Measurements from ENCODE around the gene ERAP2. TPM values are rescaled to one million over a fixed set of nuclear protein-coding genes. Genes with fewer than 3 reads are reported as not detected.

Gene ERAP2
- total RNA-seq, 3 donors from 2014 or later, result 16.1 to 44.8 (median 19.5) TPM

DNA sequence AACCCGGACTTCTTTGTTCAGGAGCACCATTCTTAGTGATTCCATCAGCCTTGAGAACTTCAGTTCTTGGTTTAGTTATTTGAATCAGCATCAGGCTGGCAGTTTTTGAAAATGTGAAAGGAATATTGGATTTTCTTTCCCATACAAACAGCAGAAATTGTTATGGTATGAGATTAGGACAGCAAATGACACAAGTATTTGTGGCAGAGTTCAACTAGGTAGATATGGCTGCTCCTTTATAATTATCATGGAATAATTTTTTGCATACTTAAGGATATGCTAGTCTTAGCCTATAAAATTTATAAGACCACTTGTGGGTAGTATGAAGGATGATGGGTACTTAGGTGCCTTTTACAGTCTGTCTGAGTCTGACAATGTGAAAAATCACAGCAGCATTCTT is 25.5 kb downstream of the ERAP2 start:
- no peak for DNase-seq
- no peak overlapping the region for H3K4me3 ChIP-seq
- H3K4me1 ChIP-seq (ENCODE audit: low read depth), result no peaks in the 10 kb centered on the region
- H3K9me3 ChIP-seq, result no peaks in the 10 kb centered on the region
- no peaks in the 10 kb centered on the region for H3K36me3 ChIP-seq (ENCODE audit: low read depth)
- TF ChIP-seq, protein P1, sequence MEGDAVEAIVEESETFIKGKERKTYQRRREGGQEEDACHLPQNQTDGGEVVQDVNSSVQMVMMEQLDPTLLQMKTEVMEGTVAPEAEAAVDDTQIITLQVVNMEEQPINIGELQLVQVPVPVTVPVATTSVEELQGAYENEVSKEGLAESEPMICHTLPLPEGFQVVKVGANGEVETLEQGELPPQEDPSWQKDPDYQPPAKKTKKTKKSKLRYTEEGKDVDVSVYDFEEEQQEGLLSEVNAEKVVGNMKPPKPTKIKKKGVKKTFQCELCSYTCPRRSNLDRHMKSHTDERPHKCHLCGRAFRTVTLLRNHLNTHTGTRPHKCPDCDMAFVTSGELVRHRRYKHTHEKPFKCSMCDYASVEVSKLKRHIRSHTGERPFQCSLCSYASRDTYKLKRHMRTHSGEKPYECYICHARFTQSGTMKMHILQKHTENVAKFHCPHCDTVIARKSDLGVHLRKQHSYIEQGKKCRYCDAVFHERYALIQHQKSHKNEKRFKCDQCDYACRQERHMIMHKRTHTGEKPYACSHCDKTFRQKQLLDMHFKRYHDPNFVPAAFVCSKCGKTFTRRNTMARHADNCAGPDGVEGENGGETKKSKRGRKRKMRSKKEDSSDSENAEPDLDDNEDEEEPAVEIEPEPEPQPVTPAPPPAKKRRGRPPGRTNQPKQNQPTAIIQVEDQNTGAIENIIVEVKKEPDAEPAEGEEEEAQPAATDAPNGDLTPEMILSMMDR (IDR thresholded peaks at IDR 0.05), result no peak
- intact Hi-C loops (cut with DNase I, micrococcal nuclease), result no loop called here
- ATAC-seq, result no peak

DNA sequence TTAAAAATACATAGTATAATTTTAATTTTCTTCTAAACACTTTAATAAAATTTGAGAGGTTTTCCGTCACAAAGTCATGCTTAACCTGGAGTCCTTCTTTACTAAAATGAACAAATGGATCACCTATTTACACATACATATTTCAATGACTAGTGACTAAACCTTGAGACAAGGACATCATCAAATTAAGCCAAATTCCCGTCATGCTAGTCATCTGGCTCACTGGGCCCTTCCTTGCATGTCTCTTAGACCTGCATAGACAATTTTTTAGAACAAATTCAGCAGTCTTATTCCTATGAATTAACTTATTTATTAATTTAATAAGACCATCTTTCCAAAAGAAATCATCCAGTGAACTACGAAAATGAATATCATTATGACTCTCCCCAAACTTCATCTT is 26.6 kb downstream of the ERAP2 start:
- no peaks in the 10 kb centered on the region for H3K4me1 ChIP-seq (ENCODE audit: low read depth)
- H3K9me3 ChIP-seq, result no peaks in the 10 kb centered on the region
- no peaks in the 10 kb centered on the region for H3K36me3 ChIP-seq (ENCODE audit: low read depth)
- intact Hi-C loops (cut with DNase I, micrococcal nuclease), result no loop called here
- ATAC-seq (no peak), DNase-seq (no peak)
- TF ChIP-seq, protein P1 (IDR thresholded peaks at IDR 0.05), result no peak
- no peak overlapping the region for H3K4me3 ChIP-seq

DNA sequence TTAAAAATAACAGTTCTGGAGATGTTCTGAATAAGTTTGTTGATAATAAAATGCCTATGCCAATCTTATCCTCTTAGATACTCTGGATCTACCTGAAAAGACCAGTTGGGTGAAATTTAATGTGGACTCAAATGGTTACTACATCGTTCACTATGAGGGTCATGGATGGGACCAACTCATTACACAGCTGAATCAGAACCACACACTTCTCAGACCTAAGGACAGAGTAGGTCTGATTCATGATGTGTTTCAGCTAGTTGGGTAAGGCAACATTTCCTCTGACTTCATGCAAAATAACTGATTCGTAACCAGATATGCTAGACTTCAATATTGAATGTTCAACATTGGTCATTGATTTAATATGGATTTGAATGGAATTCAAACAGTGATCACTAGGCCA is 27.0 kb downstream of the ERAP2 start:
- H3K4me1 ChIP-seq (ENCODE audit: low read depth), result no peaks in the 10 kb centered on the region
- intact Hi-C loops (cut with DNase I, micrococcal nuclease), result no loop called here
- TF ChIP-seq, protein P1 (IDR thresholded peaks at IDR 0.05), result no peak
- ATAC-seq (no peak), DNase-seq (no peak)
- H3K4me3 ChIP-seq, result no peak overlapping the region
- H3K9me3 ChIP-seq, result no peaks in the 10 kb centered on the region
- no peaks in the 10 kb centered on the region for H3K36me3 ChIP-seq (ENCODE audit: low read depth)

DNA sequence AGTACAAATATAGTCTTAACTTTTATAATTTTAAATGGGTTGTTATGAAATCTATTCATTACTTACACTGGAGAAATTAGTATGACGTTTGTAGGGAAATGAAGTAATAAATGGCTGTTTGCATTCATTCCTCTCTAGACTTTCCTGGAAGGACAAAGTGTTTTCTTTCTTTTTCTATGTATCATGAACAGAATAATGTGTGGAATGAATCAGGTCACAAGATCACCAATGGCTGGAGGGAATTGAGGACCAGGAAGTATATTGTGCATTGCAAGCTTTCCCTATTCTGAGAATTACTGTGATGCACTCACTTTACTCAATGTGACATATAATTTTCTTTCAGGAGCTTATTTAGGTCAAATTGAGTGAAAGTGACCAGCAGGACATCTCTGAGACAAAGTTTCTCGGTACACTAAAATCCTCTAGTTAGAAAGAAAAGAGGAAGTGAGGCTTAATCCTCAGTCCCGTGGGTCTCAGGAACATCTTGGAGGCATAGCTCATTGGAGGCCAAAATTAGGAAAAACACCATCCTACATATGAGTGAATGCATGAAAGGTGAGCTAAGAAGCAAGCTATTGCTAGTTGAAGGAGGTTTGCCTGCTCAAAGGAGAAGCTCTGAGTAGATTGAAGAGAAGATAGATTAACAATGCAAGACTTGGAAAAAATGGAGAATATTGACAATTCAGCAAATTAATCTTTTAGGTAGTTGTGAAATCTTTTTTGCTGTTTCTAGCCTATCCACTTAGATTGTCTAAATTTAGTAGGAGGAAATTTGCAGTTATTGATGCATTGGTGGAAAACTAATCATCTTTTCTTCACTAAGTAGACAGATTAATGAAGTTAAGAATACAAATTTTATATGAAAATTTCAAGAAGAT is 28.0 kb downstream of the ERAP2 start:
- Histone ChIP-seq H3K36me3 (ENCODE audit: low read depth) (no peaks in the 10 kb centered on the region), H3K4me1 (ENCODE audit: low read depth) (no peaks in the 10 kb centered on the region), H3K4me3 (no peak overlapping the region), H3K9me3 (no peaks in the 10 kb centered on the region)
- no peak for ATAC-seq
- TF ChIP-seq, protein P1 (IDR thresholded peaks at IDR 0.05), result no peak
- intact Hi-C loops (cut with DNase I, micrococcal nuclease), result no loop called here
- no peak for DNase-seq

DNA sequence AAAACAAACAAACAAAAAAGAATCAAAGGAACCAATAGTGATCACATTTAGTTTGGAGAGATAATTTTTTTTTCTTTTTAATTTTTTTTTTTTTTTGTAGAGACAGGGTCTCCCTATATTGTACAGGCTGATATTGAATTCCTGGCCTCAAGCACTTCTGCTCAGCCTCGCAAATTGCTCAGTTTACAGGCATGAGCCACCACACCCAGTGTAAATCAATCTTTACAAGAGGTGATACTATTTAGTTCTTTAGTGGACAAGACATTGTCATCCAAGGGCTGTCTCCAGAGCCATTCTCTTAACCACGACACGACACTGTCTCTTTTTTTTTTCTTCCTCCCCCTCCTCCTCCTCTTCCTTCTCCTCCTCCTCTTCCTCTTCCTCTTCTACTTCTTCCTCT is 29.6 kb downstream of the ERAP2 start:
- no peaks in the 10 kb centered on the region for H3K9me3 ChIP-seq
- no peak for DNase-seq
- intact Hi-C loops (cut with DNase I, micrococcal nuclease), result no loop called here
- H3K4me1 ChIP-seq (ENCODE audit: low read depth), result no peaks in the 10 kb centered on the region
- no peak overlapping the region for H3K4me3 ChIP-seq
- ATAC-seq, result peak; percentile 36
- no peaks in the 10 kb centered on the region for H3K36me3 ChIP-seq (ENCODE audit: low read depth)
- TF ChIP-seq, protein P1 (IDR thresholded peaks at IDR 0.05), result no peak

Data from mucosa of descending colon (tissue), 3 donors.